H9 (cell line): ENCODE data around the gene SUN1. TPM values are rescaled to one million over a fixed set of nuclear protein-coding genes. Genes with fewer than 3 reads are reported as not detected.

Experiments used
- DNase-seq: peaks from one replicate; pipeline ENCODE4 v3.0.0-alpha.2; 2017
- H2AFZ ChIP-seq: one replicate; pipeline ENCODE4 v1.6.1; 2013; ENCODE audit warnings: mild to moderate bottlenecking, low read length, control low read depth, moderate library complexity
- H2AK5ac ChIP-seq: 2 replicates; pipeline ENCODE4 v1.6.1; 2013; ENCODE audit warnings: low read length, control low read depth, mixed read lengths; ENCODE audit not compliant: insufficient read length
- H2BK120ac ChIP-seq: one replicate; pipeline ENCODE4 v1.6.1; 2013; ENCODE audit warnings: low read depth, mild to moderate bottlenecking, low read length, control low read depth, inconsistent platforms; ENCODE audit not compliant: poor library complexity, severe bottlenecking
- H2BK12ac ChIP-seq: 2 replicates; pipeline ENCODE4 v1.6.1; 2013; ENCODE audit warnings: low read length, control low read depth, mixed read lengths, low read depth; ENCODE audit not compliant: insufficient read length
- H2BK15ac ChIP-seq: 2 replicates; pipeline ENCODE4 v1.6.1; 2013; ENCODE audit warnings: low read depth, low read length, control low read depth
- H2BK20ac ChIP-seq: one replicate; pipeline ENCODE4 v1.6.1; 2013; ENCODE audit warnings: low read depth, mild to moderate bottlenecking, low read length, control low read depth, inconsistent platforms; ENCODE audit not compliant: poor library complexity, severe bottlenecking
- H2BK5ac ChIP-seq: 2 replicates; pipeline ENCODE4 v1.6.1; 2013; ENCODE audit warnings: low read length, control low read depth, mixed read lengths; ENCODE audit not compliant: insufficient read length
- H3K14ac ChIP-seq: 2 replicates; pipeline ENCODE4 v1.6.1; 2013; ENCODE audit warnings: low read length, control low read depth; ENCODE audit not compliant: insufficient read depth
- H3K18ac ChIP-seq: 2 replicates; pipeline ENCODE4 v1.6.1; 2013; ENCODE audit warnings: low read depth, mild to moderate bottlenecking, mixed read lengths, low read length, control low read depth; ENCODE audit not compliant: insufficient read length
- H3K23ac ChIP-seq: 2 replicates; pipeline ENCODE4 v1.6.1; 2013; ENCODE audit warnings: low read length, control low read depth, mixed read lengths, low read depth; ENCODE audit not compliant: insufficient read length
- H3K23me2 ChIP-seq: 2 replicates; pipeline ENCODE4 v1.6.1; 2013; ENCODE audit warnings: low read depth, mild to moderate bottlenecking, mixed read lengths, low read length, control low read depth; ENCODE audit not compliant: insufficient read length, poor library complexity, severe bottlenecking
- H3K27ac ChIP-seq: 2 replicates; pipeline ENCODE4 v1.5.1; 2013; ENCODE audit warnings: low read length, control low read depth, mixed read lengths, low read depth; ENCODE audit not compliant: insufficient read length
- H3K27me3 ChIP-seq: 2 replicates; pipeline ENCODE4 v1.6.1; 2013; ENCODE audit warnings: low read length, control low read depth, inconsistent platforms; ENCODE audit not compliant: insufficient read depth
- H3K4ac ChIP-seq: 2 replicates; pipeline ENCODE4 v1.6.1; 2013; ENCODE audit warnings: low read depth, mild to moderate bottlenecking, control low read depth, inconsistent platforms, low read length, moderate library complexity
- H3K4me1 ChIP-seq: 2 replicates; pipeline ENCODE4 v1.6.1; 2013; ENCODE audit warnings: low read length, control low read depth, inconsistent platforms; ENCODE audit not compliant: insufficient read depth
- H3K4me2 ChIP-seq: 2 replicates; pipeline ENCODE4 v1.6.1; 2013; ENCODE audit warnings: low read length, control low read depth, mixed read lengths; ENCODE audit not compliant: insufficient read length, insufficient read depth
- H3K56ac ChIP-seq: 2 replicates; pipeline ENCODE4 v1.6.1; 2013; ENCODE audit warnings: low read depth, mild to moderate bottlenecking, mixed read lengths, low read length, control low read depth; ENCODE audit not compliant: insufficient read length
- H3K79me1 ChIP-seq: 2 replicates; pipeline ENCODE4 v1.6.1; 2013; ENCODE audit warnings: low read depth, mild to moderate bottlenecking, moderate library complexity, low read length, control low read depth, inconsistent platforms; ENCODE audit not compliant: insufficient read depth, poor library complexity, severe bottlenecking
- H3K79me2 ChIP-seq: 2 replicates; pipeline ENCODE4 v1.6.1; 2013; ENCODE audit warnings: low read length, control low read depth, inconsistent platforms; ENCODE audit not compliant: insufficient read depth
- H3K9ac ChIP-seq: 2 replicates; pipeline ENCODE4 v1.6.1; 2013; ENCODE audit warnings: low read length, control low read depth, mixed read lengths; ENCODE audit not compliant: insufficient read length; ENCODE audit errors: extremely low read depth
- H3K9me3 ChIP-seq: one replicate; pipeline ENCODE4 v1.6.1; 2013; ENCODE audit warnings: low read depth, low read length, inconsistent platforms; ENCODE audit not compliant: control insufficient read depth
- H3T11ph ChIP-seq: one replicate; pipeline ENCODE4 v1.6.1; 2013; ENCODE audit warnings: mild to moderate bottlenecking, low read length, control low read depth, inconsistent platforms
- H4K20me1 ChIP-seq: one replicate; pipeline ENCODE4 v1.6.1; 2013; ENCODE audit not compliant: control insufficient read depth, insufficient read length, insufficient read depth
- H4K5ac ChIP-seq: 2 replicates; pipeline ENCODE4 v1.6.1; 2013; ENCODE audit warnings: low read depth, mild to moderate bottlenecking, mixed read lengths, low read length, control low read depth; ENCODE audit not compliant: insufficient read length
- H4K8ac ChIP-seq: replicated peaks from 2 replicates; pipeline ENCODE4 v1.6.1; 2013; ENCODE audit warnings: low read length, control low read depth, mixed read lengths, low read depth; ENCODE audit not compliant: insufficient read length
- H4K91ac ChIP-seq: 2 replicates; pipeline ENCODE4 v1.6.1; 2013; ENCODE audit warnings: low read depth, mild to moderate bottlenecking, moderate library complexity, mixed read lengths, low read length, control low read depth; ENCODE audit not compliant: insufficient read length
- H3K27ac Mint-ChIP-seq, 3 experiments: 2 replicates in 2 of 3; 3 replicates in 1 of 3; pipeline ENCODE4 v1.8.0; 2020 to 2021; ENCODE audit warnings: mixed read lengths in 3 of 3, mild to moderate bottlenecking in 1 of 3, moderate library complexity in 1 of 3
- H3K27me3 Mint-ChIP-seq: 2 replicates; pipeline ENCODE4 v1.8.0; 2021; ENCODE audit warnings: low read depth, mild to moderate bottlenecking, moderate library complexity, mixed read lengths
- H3K36me3 Mint-ChIP-seq, 3 experiments: 2 replicates in 2 of 3; 3 replicates in 1 of 3; pipeline ENCODE4 v1.8.0; 2020 to 2021; ENCODE audit warnings: low read depth in 3 of 3, mixed read lengths in 3 of 3; ENCODE audit not compliant: insufficient read depth in 1 of 3
- H3K4me1 Mint-ChIP-seq, 2 experiments: 2 replicates each; pipeline ENCODE4 v1.8.0; 2020; ENCODE audit warnings: mixed read lengths in 2 of 2
- H3K4me3 Mint-ChIP-seq, 2 experiments: 2 replicates in 1 of 2; 3 replicates in 1 of 2; pipeline ENCODE4 v1.8.0; 2020 to 2021; ENCODE audit warnings: mild to moderate bottlenecking in 2 of 2, mixed read lengths in 2 of 2, moderate library complexity in 1 of 2
- H3K9me3 Mint-ChIP-seq, 2 experiments: 2 replicates in 1 of 2; 3 replicates in 1 of 2; pipeline ENCODE4 v1.8.0; 2020; ENCODE audit warnings: mild to moderate bottlenecking in 2 of 2, mixed read lengths in 2 of 2, moderate library complexity in 1 of 2
- CTCF ChIP-seq: fragments of 200-600 bp; sonication (generic); conservative IDR thresholded peaks from 3 replicates; pipeline ENCODE4 v1.8.0; 2021; ENCODE audit warnings: antibody characterized with exemption, mild to moderate bottlenecking
- WGBS: extraction: QIAGEN DNeasy Blood & Tissue Kit; methylation state at CpG from one replicate; pipeline ENCODE4 v1.1.7; 2013; ENCODE audit warnings: missing lambda C conversion rate, low lambda C conversion rate, mixed read lengths; ENCODE audit not compliant: insufficient read length; ENCODE audit errors: extremely low coverage; 5-methylcytosine and 5-hydroxymethylcytosine counted together
- total RNA-seq: library from RNA; stranded (reverse); gene quantifications from 2 replicates; pipeline ENCODE4 v1.2.1, GENCODE V29; 2021

Gene SUN1
- total RNA-seq, 1 experiment from 2014 or later = 118 TPM

GRCh38 chr7:859359-860030 is 27.2 kb downstream of the SUN1 start:
- H3K14ac ChIP-seq = no peak overlapping the region
- no peak overlapping the region for H2BK20ac ChIP-seq
- no peaks in the 10 kb centered on the region for H3K23me2 ChIP-seq
- H2BK12ac ChIP-seq = no peak overlapping the region
- H3K4me1 ChIP-seq = no peaks in the 10 kb centered on the region
- Mint-ChIP-seq H3K27ac (peak overlapping the region in 1 of 3 experiments; percentile 88; a peak in 1 of 7 replicates), H3K9me3 (no peaks in the 10 kb centered on the region), H3K27me3 (no peaks in the 10 kb centered on the region), H3K36me3 (peaks cover 57 to 91% (median 85%) of the 10 kb centered on the region in 3 experiments), H3K4me1 (no peaks in the 10 kb centered on the region), H3K4me3 (no peak overlapping the region)
- no peak overlapping the region for H2AFZ ChIP-seq
- H3K4ac ChIP-seq = no peak overlapping the region
- H3K27ac ChIP-seq = no peak overlapping the region
- no peak overlapping the region for H3T11ph ChIP-seq
- H2BK15ac ChIP-seq = no peak overlapping the region
- H3K23ac ChIP-seq = no peak overlapping the region
- no peak overlapping the region for H4K5ac ChIP-seq
- H3K79me2 ChIP-seq = no peaks in the 10 kb centered on the region
- no peaks in the 10 kb centered on the region for H3K9me3 ChIP-seq
- no peak for TF ChIP-seq CTCF
- no peak overlapping the region for H2BK120ac ChIP-seq
- no peak overlapping the region for H3K4me2 ChIP-seq
- H4K20me1 ChIP-seq = no peaks in the 10 kb centered on the region
- H2BK5ac ChIP-seq = no peak overlapping the region
- no peak overlapping the region for H3K9ac ChIP-seq
- no peak for DNase-seq
- no CpG with 5 or more reads among the region's 16 CpGs for WGBS
- H3K18ac ChIP-seq = no peak overlapping the region
- no peak overlapping the region for H4K8ac ChIP-seq
- H4K91ac ChIP-seq = no peak overlapping the region
- no peaks in the 10 kb centered on the region for H3K79me1 ChIP-seq
- H3K27me3 ChIP-seq = no peaks in the 10 kb centered on the region
- H2AK5ac ChIP-seq = no peak overlapping the region
- no peak overlapping the region for H3K56ac ChIP-seq
